Muscle layer of duodenum (tissue), 2 donors: Measurements from ENCODE around the gene ABCC8.

Experiments used
- H3K27ac ChIP-seq: one replicate; pipeline ENCODE4 v1.7.0; 2013; ENCODE audit warnings: mild to moderate bottlenecking, low read length
- H3K27me3 ChIP-seq: one replicate; pipeline ENCODE4 v1.7.0; 2013; ENCODE audit warnings: low read depth, mild to moderate bottlenecking, control low read depth, low read length
- H3K36me3 ChIP-seq, 2 donors: one replicate each; pipeline ENCODE4 v1.7.0; 2013; ENCODE audit warnings: low read length in 2 of 2, control low read depth in 1 of 2, mild to moderate bottlenecking in 1 of 2; ENCODE audit not compliant: insufficient read depth in 2 of 2, control insufficient read depth in 1 of 2
- H3K4me1 ChIP-seq, 2 donors: one replicate each; pipeline ENCODE4 v1.7.0; 2013; ENCODE audit warnings: low read length in 2 of 2, mild to moderate bottlenecking in 2 of 2, control low read depth in 1 of 2, moderate library complexity in 1 of 2; ENCODE audit not compliant: insufficient read depth in 2 of 2, control insufficient read depth in 1 of 2
- H3K4me3 ChIP-seq, 2 donors: one replicate each; pipeline ENCODE4 v1.7.0; 2013; ENCODE audit warnings: low read length in 2 of 2, low read depth in 1 of 2, mild to moderate bottlenecking in 1 of 2
- H3K9me3 ChIP-seq, 2 donors: one replicate each; pipeline ENCODE4 v1.7.0; 2013; ENCODE audit warnings: low read length in 2 of 2, control low read depth in 1 of 2, mild to moderate bottlenecking in 1 of 2; ENCODE audit not compliant: control insufficient read depth in 1 of 2
- donor health status: healthy.

ABCC8 gene

DNA sequence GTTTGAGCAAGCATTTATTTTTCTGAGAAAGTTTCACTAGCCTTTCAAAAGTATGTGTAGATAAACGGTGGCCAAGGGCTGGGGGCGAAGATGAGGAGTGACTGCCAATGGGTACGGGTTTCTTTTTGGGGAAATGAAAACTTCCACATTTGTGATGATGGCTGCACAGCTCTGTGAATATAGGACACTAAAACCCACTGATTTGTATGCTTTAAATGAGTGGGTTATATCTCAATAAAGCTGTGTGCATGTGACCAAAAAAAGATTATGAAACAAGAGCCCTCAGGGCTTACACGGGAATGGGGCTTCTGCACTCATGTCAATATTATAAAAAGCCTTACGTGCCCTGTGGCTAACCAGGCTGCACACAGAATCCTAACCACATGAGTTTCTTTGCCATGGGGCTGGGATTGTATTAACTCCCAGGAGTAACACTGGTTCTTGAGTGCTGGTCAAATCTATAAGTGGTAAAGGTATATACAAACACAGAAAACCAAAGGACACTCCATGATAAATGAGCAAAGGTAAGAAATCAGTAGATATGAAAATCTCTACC is 31.3 kb downstream of the ABCC8 start:
- no peaks in the 10 kb centered on the region for H3K4me1 ChIP-seq
- no peak overlapping the region for H3K4me3 ChIP-seq
- H3K9me3 ChIP-seq = peaks cover 0 to 3% of the 10 kb centered on the region in 2 donors
- no peaks in the 10 kb centered on the region for H3K36me3 ChIP-seq
- no peaks in the 10 kb centered on the region for H3K27me3 ChIP-seq
- no peak overlapping the region for H3K27ac ChIP-seq

DNA sequence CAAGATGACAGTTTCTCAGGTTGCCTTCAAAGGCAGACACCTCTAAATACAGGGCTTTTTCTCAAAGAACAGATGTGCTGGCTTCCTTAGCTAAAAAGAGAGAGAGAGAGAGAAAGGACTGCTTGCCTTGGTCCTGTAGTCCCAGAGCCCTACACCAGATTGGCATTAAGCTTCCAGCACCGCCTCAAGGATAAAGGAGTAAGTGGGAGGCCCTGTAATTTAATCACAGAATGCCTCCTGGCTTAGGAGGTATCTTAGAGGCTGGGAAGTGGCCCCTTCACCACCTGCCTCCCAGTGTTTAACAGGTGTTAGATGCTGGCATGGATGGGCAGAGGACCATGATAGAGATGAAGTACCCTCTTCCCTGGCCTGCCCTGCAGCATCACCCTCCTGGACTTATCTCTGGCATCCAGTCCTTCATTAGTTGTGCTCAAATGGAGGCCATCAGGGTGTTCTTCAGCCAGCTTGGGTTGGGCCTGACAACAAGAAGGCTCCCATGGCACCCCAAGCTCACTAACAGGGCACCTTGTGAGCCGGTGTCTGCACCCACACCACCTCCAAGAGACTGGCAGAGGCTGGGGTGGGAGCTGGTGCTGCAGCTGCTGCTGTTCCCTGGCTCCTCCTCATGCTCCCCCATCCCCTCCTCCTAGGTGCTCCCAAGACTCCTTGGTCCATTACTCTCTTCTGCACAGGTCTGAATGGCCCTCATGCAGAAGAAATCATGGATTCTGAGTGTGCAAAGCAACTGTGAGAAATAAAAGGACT is 32.5 kb downstream of the ABCC8 start:
- Histone ChIP-seq H3K27ac (no peak overlapping the region), H3K27me3 (no peaks in the 10 kb centered on the region), H3K4me3 (no peak overlapping the region), H3K9me3 (peaks cover 0 to 3% of the 10 kb centered on the region in 2 donors), H3K36me3 (no peaks in the 10 kb centered on the region), H3K4me1 (no peaks in the 10 kb centered on the region)

DNA sequence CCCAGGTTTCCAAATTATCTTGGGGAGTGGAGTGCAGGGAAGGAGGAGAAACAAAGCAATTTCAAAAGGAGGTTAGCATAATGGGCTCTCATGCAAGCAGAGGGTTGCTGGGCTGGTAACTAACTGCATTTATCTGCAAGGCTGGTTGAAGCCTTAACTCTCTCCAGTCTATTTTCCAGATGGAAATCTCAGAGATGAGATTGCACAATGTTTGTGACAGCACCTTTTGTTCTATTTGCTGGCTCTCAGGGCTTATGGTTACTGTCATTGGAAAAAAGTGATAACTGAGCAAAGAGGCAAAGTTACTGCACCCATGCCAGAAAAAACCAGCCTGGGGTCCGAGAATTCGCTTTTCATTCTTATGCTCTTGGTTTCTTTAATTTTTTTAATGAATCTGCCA is 33.2 kb downstream of the ABCC8 start:
- Histone ChIP-seq H3K4me1 (no peaks in the 10 kb centered on the region), H3K36me3 (no peaks in the 10 kb centered on the region), H3K27me3 (no peaks in the 10 kb centered on the region), H3K9me3 (peaks cover 0 to 3% of the 10 kb centered on the region in 2 donors), H3K4me3 (no peak overlapping the region), H3K27ac (no peak overlapping the region)

DNA sequence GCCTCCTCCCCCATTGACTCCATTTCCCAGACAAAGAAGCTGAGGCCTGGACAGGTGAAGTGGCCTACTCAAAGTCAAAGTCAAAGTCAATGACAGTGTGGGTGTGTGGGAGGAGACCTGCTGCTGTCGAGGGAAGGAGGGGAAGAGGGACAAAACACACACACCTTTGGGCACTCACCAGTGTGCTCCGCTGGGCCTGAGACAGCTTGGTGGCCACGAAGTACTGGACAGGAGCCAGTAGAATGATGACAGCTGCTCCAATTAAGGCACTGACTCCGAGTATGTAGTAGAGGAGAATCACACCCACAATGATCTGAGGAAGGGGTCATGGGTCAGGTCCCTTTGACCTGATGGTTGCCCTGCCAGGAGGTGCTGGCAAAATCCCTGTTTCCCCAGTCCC is 33.6 kb downstream of the ABCC8 start:
- Histone ChIP-seq H3K27me3 (no peaks in the 10 kb centered on the region), H3K27ac (no peak overlapping the region), H3K4me3 (no peak overlapping the region), H3K4me1 (no peaks in the 10 kb centered on the region), H3K9me3 (peaks cover 0 to 3% of the 10 kb centered on the region in 2 donors), H3K36me3 (no peaks in the 10 kb centered on the region)

DNA sequence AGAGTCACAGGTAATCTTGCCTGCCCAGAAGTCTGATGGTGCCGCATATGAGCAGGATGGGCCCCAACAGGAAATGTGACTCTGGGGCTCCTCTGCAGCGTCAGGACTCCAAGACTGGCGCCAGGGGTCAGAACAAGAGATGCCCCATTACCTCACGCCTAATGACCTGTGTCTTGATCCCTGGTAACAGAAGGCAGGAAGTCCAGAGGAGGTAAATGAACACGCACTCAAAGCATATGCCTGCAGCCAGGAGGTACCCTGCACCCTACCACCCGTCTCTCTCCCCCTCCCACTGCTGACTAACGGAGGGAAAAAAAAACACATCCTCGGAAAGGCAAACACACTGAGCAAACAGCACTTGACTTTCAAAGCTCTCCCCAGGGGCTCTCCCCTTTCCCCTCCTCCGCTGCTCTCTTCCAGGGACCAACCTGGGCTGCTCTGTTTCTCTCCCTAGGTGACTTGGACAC is 37.3 kb downstream of the ABCC8 start:
- peaks cover 0 to 3% of the 10 kb centered on the region in 2 donors for H3K9me3 ChIP-seq
- H3K4me1 ChIP-seq = no peaks in the 10 kb centered on the region
- H3K27ac ChIP-seq = no peak overlapping the region
- H3K4me3 ChIP-seq = no peak overlapping the region
- no peaks in the 10 kb centered on the region for H3K27me3 ChIP-seq
- no peaks in the 10 kb centered on the region for H3K36me3 ChIP-seq

DNA sequence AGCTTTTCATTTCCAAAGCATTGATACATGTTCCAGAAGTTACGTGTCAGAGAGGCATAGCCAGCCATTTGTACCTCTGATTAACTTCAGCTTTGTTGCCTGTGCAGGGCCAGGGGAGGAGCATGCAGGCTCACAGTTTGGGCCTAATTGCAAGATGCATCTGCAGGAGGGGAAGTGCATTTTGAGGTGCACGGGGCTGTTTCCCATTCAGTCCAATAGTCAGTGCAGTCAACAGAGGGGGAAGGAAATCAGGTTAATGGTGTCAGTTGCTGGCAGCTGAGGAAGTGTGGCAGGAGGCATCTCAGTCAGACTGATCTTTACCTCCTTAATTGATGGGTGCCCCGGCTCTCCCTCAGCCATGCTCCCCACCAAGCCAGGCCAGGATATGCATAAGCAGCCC is 39.3 kb downstream of the ABCC8 start:
- Histone ChIP-seq H3K27ac (no peak overlapping the region), H3K36me3 (no peaks in the 10 kb centered on the region), H3K9me3 (no peaks in the 10 kb centered on the region), H3K4me3 (no peak overlapping the region), H3K27me3 (no peaks in the 10 kb centered on the region), H3K4me1 (no peaks in the 10 kb centered on the region)

DNA sequence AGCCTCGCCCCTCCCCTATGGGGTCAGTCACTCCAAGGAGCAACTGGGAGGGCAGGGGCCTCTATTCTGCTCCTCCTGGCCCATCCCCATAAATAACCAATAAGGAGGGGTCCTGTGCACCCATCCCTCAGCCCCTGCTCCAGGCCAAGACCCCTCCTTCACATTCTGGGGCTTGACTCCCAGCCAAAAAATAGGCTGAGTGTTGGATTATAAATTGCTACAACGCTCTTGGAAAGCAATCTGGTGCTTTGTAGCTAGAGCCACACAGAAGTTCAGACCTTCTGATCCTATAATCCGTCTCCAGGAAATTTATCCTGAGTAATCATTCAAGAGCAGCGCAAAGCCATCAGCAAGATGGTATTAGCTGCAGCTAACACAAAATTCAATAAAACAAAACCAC is 42.5 kb downstream of the ABCC8 start:
- Histone ChIP-seq H3K9me3 (no peaks in the 10 kb centered on the region), H3K4me1 (peaks cover 0 to 10% of the 10 kb centered on the region in 2 donors), H3K27me3 (no peaks in the 10 kb centered on the region), H3K4me3 (no peak overlapping the region), H3K36me3 (no peaks in the 10 kb centered on the region), H3K27ac (no peak overlapping the region)

DNA sequence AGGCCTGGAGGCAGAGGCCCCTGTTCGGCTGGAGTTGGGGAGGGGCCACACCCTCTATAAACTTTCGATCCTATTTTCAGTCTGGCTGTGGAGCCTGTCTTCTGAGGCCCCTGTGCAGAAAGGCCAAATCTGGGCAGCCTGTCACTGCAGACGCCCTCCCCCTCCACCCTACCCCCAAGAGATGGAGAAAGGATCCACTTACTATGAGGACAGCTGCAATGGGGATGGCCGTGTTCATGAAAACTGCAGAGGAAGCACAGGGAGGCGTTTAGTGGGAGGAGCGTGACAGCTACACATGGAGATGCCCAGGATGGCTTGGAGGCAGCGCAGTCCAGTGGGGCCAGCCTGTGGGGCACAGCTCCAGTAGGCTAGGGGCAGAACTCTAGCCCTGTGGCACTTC is 44.6 kb downstream of the ABCC8 start:
- no peak overlapping the region for H3K27ac ChIP-seq

DNA sequence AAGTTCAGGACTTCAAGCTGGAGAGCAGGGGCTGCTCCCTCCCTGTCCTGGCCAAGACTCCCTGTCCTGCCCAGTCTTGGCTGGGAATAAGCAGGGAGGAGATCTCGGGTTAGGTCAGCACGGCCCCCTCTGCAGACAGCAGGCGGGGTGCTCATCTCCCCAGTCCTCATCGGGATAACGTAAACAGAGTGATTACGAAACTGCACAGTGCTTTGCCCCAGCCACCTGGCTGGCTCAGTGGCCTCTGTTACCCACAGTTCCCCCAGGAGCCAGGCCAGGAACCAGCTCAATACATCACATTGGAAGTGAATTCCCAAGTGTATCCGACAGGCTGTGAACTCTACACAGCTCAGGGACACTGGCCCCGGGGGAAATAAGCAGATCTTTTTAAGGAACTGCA is 45.5 kb downstream of the ABCC8 start:
- H3K36me3 ChIP-seq = no peaks in the 10 kb centered on the region
- H3K27ac ChIP-seq = no peak overlapping the region
- H3K4me1 ChIP-seq = peaks cover 0 to 10% of the 10 kb centered on the region in 2 donors
- no peaks in the 10 kb centered on the region for H3K9me3 ChIP-seq
- no peaks in the 10 kb centered on the region for H3K27me3 ChIP-seq
- no peak overlapping the region for H3K4me3 ChIP-seq

More for the DNA sequence above, 44.6 kb downstream of the ABCC8 start:
- Histone ChIP-seq H3K4me3 (no peak overlapping the region), H3K9me3 (no peaks in the 10 kb centered on the region), H3K27me3 (no peaks in the 10 kb centered on the region), H3K4me1 (peaks cover 0 to 10% of the 10 kb centered on the region in 2 donors), H3K36me3 (no peaks in the 10 kb centered on the region)

DNA sequence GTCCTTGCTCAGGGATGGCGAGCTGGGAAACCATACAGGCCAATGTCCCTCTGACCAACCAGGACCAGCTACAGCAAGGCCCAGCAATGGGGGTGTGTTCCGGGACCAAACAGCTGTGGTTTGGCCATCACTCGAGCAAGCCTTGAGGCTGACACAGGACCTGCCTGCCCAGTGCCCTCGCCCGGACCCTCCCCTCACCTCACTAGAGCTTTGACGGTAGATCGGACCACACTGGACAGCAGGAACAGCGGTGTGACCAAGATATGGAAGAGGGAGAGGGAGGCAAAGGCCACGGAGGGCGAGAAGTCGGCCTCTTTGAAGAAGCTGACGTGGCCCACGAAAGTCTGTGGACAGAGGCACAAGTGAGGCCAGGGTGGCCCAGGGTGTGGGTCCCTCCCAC is 46.0 kb downstream of the ABCC8 start:
- Histone ChIP-seq H3K36me3 (no peaks in the 10 kb centered on the region), H3K27ac (no peak overlapping the region), H3K9me3 (no peaks in the 10 kb centered on the region), H3K4me1 (peaks cover 0 to 10% of the 10 kb centered on the region in 2 donors), H3K4me3 (no peak overlapping the region), H3K27me3 (no peaks in the 10 kb centered on the region)

DNA sequence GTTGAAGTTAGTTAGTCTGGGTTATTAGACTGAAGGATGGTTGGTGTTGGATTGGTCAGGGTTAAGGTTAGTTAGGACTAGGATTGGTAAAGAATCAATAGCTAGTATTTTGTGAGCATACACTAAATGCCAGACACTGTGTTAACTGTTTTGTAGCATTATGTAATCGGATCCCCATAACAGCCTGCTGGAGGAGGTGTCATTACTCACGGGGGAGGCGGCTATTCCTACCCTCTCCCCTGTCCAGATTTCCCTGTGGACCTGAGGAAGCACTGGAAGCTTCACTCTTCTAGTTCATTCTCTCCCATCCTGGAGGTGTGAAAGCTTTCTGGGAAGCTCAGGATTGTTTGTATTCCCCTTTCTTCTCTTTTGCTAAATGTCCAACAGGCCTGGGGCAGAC is 47.7 kb downstream of the ABCC8 start:
- Histone ChIP-seq H3K36me3 (no peaks in the 10 kb centered on the region), H3K9me3 (no peaks in the 10 kb centered on the region), H3K27me3 (no peaks in the 10 kb centered on the region)

More for the DNA sequence above, 47.7 kb downstream of the ABCC8 start:
- H3K4me1 ChIP-seq = peaks cover 0 to 10% of the 10 kb centered on the region in 2 donors
- H3K4me3 ChIP-seq = no peak overlapping the region
- no peak overlapping the region for H3K27ac ChIP-seq
